ENCODE measurements around the gene SCP2.

SCP2 gene

GRCh38 chr1:53092659-53093450, 165.8 kb downstream of the SCP2 start:
- Mint-ChIP-seq H3K27ac (no peak overlapping the region), H3K36me3 (ENCODE audit: insufficient read depth) (peaks cover 4% of the 10 kb centered on the region), H3K27me3 (no peaks in the 10 kb centered on the region), H3K9me3 (no peaks in the 10 kb centered on the region), H3K4me3 (no peak overlapping the region), H3K4me1 (ENCODE audit: low read depth in 2 of 2) (peaks cover 0 to 2% of the 10 kb centered on the region in 2 donors)
- DNase-seq: no peak
- ATAC-seq (replicated peaks): no peak

- Mint-ChIP-seq H3K36me3 (ENCODE audit: insufficient read depth) (peaks cover 4% of the 10 kb centered on the region), H3K27ac (no peak overlapping the region), H3K4me3 (no peak overlapping the region), H3K27me3 (no peaks in the 10 kb centered on the region), H3K4me1 (ENCODE audit: low read depth in 2 of 2) (peaks cover 0 to 2% of the 10 kb centered on the region in 2 donors), H3K9me3 (no peaks in the 10 kb centered on the region)
- DNase-seq (no peak), ATAC-seq (replicated peaks) (no peak)
Observed at GRCh38 chr1:53093451-53093754, 166.3 kb downstream of the SCP2 start.

GRCh38 chr1:53093778-53094532, 166.9 kb downstream of the SCP2 start:
- H3K27me3 Mint-ChIP-seq: no peaks in the 10 kb centered on the region
- H3K4me3 Mint-ChIP-seq: no peak overlapping the region
- no peaks in the 10 kb centered on the region for H3K9me3 Mint-ChIP-seq
- peaks cover 4% of the 10 kb centered on the region for H3K36me3 Mint-ChIP-seq (ENCODE audit: insufficient read depth)
- H3K4me1 Mint-ChIP-seq (ENCODE audit: low read depth in 2 of 2): peaks cover 0 to 2% of the 10 kb centered on the region in 2 donors
- DNase-seq (no peak), ATAC-seq (replicated peaks) (no peak)
- H3K27ac Mint-ChIP-seq: no peak overlapping the region

- DNase-seq: no peak
- Mint-ChIP-seq H3K27me3 (no peaks in the 10 kb centered on the region), H3K36me3 (ENCODE audit: insufficient read depth) (peaks cover 4% of the 10 kb centered on the region), H3K27ac (no peak overlapping the region), H3K4me1 (ENCODE audit: low read depth in 2 of 2) (peaks cover 0 to 2% of the 10 kb centered on the region in 2 donors), H3K9me3 (no peaks in the 10 kb centered on the region), H3K4me3 (no peak overlapping the region)
- ATAC-seq (replicated peaks): no peak
Observed at GRCh38 chr1:53094533-53094919, 167.4 kb downstream of the SCP2 start.
